HG02759 (cell line): ENCODE results near the gene ZNF292.
"Not testable (repeated sequence)": the region's sequence is repeated elsewhere in the genome, so short reads cannot be mapped to it uniquely, and the experiment has no call there.

Experiments
- ATAC-seq: cut with Tn5 transposase; IDR thresholded peaks from one replicate; pipeline ENCODE4 v1.9.1; 2021; ENCODE audit warnings: mild to moderate bottlenecking, moderate library complexity; ENCODE audit not compliant: unreplicated experiment

ZNF292 gene

GRCh38 chr6:87261534-87261933, 106.2 kb downstream of the ZNF292 start:
- no peak for ATAC-seq

GRCh38 chr6:87264481-87264880, 109.1 kb downstream of the ZNF292 start:
- ATAC-seq = no peak

- ATAC-seq = no peak
Measured at GRCh38 chr6:87274660-87275274, 119.4 kb downstream of the ZNF292 start.

- ATAC-seq = no peak
Measured at GRCh38 chr6:87276624-87277023, 121.3 kb downstream of the ZNF292 start.

- no peak for ATAC-seq
Measured at GRCh38 chr6:87277123-87277522, 121.8 kb downstream of the ZNF292 start.

- ATAC-seq = no peak
Measured at GRCh38 chr6:87279196-87279595, 123.8 kb downstream of the ZNF292 start.

GRCh38 chr6:87281426-87281825, 126.1 kb downstream of the ZNF292 start:
- no peak for ATAC-seq

GRCh38 chr6:87282743-87283142, 127.4 kb downstream of the ZNF292 start:
- ATAC-seq = no peak

GRCh38 chr6:87283461-87283860, 128.1 kb downstream of the ZNF292 start:
- no peak for ATAC-seq

GRCh38 chr6:87287251-87287650, 131.9 kb downstream of the ZNF292 start:
- no peak for ATAC-seq

GRCh38 chr6:87289571-87289970, 134.2 kb downstream of the ZNF292 start:
- ATAC-seq = no peak

- ATAC-seq = no peak
Measured at GRCh38 chr6:87291883-87292282, 136.5 kb downstream of the ZNF292 start.

- ATAC-seq = no peak
Measured at GRCh38 chr6:87293526-87293925, 138.2 kb downstream of the ZNF292 start.

- ATAC-seq = no peak
Measured at GRCh38 chr6:87297119-87297518, 141.8 kb downstream of the ZNF292 start.

GRCh38 chr6:87301277-87301676, 145.9 kb downstream of the ZNF292 start:
- ATAC-seq = not testable (repeated sequence)

- no peak for ATAC-seq
Measured at GRCh38 chr6:87308970-87309369, 153.6 kb downstream of the ZNF292 start.

GRCh38 chr6:87312860-87313259, 157.5 kb downstream of the ZNF292 start:
- no peak for ATAC-seq
